Activated CD4-positive, alpha-beta T cell treated with anti-CD3 and anti-CD28 coated beads, Interleukin-2, Interleukin-4, amounts not matched to agents 100 ng/mL and 50 ng/mL, durations not matched to agents 16 hours and 8 hours (primary cell): ENCODE measurements around the gene EZR.

Experiments used
- DNase-seq: peaks from one replicate; pipeline ENCODE4 v3.0.0-alpha.2; 2020; ENCODE audit warnings: low spot score

Gene EZR

DNA sequence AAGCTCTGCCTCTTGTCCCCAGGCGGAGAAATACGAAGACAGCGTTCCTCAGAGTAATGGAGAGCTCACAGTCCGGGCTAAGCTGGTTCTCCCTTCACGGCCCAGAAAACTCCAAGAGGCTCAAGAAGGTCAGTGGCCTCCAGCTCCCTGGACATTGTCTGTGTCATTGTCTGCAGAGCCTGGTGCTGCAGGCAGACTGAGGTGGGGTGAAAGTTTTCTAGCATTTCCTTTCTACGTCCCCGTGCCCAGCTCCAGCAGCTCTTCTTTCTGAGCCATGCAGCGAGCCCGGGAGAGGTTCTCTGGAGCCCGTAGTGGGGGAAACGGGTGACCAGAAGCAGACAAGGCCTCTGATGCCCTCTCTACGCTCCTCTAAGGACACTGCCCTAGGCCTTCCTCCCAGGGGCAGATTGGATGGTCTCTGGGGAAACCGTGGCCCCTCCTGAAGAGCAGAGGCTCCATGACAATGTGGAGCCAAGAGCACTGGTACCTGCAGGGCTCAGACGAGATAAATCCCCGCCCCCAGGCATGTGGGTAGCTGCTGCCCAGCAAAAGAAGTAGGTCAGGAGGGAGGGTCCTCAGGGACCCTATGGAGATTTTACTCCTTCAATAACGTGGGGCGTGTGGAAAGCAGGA lies 58.4 kb downstream of the EZR start:
- no peak for DNase-seq

GRCh38 chr6:158759966-158760617 lies 59.1 kb downstream of the EZR start:
- no peak for DNase-seq

- DNase-seq: no peak
Measured at GRCh38 chr6:158758941-158759479, 60.2 kb downstream of the EZR start.

GRCh38 chr6:158758451-158758860 lies 60.7 kb downstream of the EZR start:
- DNase-seq: no peak

DNA sequence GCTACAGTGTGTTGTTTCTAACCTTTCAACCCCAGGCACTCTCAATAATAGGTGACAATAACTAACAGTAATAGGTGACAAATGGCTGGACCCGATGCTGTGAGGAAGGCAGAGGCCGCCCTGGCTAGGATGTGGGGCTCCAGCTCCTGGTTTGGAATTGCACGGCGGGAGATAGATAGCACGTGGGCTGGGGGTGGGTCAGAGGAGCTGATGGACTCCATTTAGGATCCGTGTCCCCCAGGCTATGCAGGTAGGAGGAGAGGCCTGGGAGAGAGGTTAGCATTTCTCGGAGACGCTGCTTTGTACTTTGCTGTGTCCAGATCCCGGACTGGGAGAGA lies 61.4 kb downstream of the EZR start:
- DNase-seq: no peak

GRCh38 chr6:158756977-158757752 lies 62.0 kb downstream of the EZR start:
- DNase-seq: no peak

- DNase-seq: no peak
Measured at GRCh38 chr6:158756126-158756525, 63.0 kb downstream of the EZR start.

DNA sequence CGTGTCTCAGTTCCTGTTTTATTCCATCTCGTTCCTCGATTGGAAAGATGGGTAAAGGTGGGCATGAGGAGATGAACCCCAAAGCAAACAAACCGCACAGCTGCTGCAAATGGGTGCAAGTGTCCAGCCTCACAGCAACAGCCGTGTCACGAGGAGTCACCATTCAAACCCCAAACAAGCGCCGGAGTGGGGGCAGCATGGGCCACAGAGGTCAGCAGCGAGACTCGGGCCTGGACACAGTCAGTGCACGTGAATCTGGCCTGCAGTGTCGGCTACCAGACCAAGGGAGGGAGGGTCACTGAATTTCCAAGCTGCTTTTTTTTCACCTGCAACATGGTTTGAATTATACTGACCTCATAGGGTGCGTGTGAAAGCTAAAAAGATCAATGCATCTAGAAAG lies 63.5 kb downstream of the EZR start:
- DNase-seq: no peak

DNA sequence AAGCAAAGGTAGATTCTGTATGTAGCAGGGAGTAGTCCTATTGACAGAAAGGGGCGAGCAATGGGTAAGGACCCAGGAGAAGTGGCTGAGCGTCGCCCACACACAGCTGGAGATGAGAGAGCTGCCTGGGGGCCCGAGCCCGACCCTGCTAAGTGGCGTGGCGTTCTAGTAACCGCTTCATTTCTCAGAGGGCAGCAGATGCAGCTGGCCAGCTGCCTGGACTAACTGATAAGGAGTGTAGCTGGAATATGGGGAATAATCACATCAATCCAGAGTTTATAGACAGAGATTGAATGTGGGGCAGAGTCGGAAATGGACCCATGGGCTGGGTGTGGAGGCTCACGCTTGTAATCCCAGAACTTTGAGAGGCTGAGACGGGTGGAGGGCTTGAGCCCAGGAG lies 64.4 kb downstream of the EZR start:
- no peak for DNase-seq

DNA sequence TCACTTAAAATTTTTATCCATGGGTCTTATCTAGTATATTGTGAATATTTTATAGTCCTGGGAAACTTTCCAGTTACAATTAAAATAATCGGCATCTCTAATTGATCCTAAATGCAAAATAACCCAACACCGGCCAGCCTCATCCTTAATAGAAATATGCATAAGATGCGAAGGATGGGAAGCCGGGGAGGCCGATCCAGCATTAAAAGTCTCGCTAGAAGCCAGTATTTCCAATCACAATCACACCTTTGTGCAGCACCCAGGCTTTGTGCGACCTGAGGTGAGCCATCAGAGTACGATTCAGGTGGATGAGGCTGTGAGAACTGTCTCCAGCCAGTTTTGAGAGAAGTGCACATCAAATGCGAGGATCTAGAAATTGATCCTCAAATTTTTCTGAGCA lies 65.4 kb downstream of the EZR start:
- no peak for DNase-seq

- DNase-seq: no peak
Measured at GRCh38 chr6:158752613-158753012, 66.6 kb downstream of the EZR start.

DNA sequence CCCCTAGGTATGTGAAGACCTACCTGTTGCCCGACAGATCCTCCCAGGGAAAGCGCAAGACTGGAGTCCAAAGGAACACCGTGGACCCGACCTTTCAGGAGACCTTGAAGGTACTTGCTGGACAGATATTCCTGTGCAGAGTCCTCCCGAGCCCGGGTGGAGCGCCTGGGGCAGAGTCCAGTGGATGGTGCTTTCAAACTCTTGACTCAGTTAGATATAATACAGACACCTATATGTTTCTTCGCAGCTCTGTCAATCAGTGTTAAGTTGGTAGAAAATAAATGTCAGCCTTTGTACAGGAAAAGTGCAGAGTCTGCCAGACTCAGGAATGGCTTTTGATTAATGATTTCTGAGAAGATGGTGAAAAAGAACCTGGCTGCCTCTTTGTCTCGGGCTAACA lies 67.2 kb downstream of the EZR start:
- no peak for DNase-seq

DNA sequence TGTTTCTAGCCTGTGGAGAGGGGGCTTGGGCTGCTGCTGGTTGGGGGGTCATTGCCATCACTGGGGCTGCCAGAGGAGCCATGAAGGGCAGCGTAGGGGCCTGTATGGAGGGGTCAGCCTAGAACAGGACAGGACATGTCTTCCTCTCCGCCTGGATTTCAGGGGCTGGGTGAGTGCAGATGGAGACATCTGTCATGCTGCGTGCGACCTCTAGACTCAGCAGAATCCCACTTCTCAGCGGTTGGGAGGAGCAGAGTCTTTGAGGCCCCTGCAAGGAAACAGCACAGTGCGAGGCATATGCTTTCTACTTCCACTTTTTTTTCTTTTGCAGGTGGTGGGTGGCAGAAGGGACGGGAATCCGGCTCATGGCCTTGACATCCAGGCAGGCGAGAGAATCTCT lies 67.9 kb downstream of the EZR start:
- no peak for DNase-seq

DNA sequence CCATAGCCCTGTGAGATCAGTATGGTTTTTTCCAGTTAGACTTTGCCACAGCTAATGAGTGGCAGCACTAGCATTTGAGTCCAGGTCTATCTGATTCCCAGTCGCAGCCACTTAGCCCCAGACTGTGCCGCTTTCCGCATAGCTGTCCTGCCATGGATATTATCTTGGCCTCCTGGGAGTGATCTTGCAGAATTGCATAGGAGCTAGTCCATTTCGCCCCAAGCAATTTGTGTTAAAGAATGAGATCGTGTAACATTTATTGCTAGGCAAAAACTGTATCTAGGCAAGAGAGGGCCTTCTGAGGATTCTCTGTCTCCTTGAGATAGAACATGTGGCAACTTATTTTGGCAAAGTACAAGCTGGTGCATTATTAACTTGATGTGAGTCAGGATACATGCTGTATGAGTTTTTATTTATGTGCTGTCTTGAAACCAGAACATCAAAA lies 74.2 kb downstream of the EZR start:
- DNase-seq: no peak

DNA sequence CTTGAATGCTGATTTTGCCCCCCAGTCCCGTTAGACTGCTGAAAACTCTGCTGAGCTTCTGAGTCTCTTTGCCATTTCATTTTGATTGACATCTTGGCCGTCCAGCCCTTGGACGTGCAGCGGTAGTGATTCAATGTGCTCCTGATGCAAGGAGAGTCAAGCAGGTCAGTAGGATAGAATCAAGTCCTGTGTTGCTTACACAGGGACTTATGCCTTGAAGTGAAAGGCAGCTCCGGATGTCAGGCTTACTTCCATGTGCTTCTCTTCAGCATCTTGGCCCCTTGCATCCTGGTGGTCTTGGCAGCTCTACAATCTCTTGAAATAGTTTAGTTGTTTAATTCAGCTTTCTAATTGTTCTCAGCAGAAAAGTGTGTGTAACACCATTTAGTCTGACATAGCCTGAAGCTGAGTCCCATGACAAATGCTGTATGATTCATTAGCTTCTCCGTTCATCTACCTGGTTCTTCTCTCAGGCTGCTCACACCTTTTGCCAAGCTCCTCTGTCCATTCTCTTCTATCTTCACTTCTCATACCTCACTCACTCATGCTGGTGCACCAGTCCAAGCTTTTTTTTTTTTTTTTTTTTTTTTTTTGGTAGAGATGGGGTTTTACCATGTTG lies 76.0 kb downstream of the EZR start:
- no peak for DNase-seq

DNA sequence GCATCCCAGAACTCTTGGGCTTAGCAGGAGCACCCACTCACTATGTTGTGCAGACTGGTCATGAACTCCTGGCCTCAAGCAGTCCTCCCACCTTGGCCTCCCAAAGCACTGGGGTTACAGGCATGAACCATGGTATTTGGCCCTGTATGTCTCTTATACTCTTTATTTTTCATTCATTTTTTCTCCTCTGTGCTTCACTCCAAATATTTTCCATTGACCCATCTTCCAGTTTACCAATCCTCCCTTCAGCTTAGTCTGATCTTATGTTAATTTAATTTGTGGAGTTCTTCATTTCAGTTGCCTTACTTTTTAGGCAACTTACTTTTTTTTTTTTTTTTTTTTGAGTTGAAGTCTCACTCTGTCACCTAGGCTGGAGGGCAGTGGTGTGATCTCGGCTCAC lies 79.5 kb downstream of the EZR start:
- DNase-seq: no peak

- DNase-seq: no peak
Measured at GRCh38 chr6:158737710-158738615, 81.2 kb downstream of the EZR start.

- DNase-seq: no peak
Measured at GRCh38 chr6:158737082-158737709, 82.0 kb downstream of the EZR start.

DNA sequence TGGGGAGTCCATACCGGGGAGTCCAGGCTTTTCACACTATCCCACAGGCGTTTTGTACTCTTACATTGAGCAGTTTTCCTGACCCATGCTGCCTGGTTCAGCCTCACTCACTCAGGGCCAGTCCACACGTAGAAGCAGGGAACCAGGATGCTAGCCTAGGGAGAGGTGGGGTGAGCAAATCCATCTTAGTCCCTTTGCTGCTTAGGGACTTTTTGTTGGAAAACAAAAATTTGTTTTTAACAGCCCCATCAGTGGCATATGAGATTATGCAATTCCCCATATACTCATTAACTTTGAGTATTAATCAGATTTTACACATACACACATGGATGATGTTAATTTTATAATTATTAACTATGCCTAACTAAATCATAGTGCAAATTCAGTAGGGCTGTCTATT lies 84.2 kb downstream of the EZR start:
- no peak for DNase-seq

- no peak for DNase-seq
Measured at GRCh38 chr6:158730541-158730907, 88.6 kb downstream of the EZR start.

- no peak for DNase-seq
Measured at GRCh38 chr6:158729906-158730540, 89.1 kb downstream of the EZR start.
